ENCODE measurements around the gene PSORS1C2. TPM values are rescaled to one million over a fixed set of nuclear protein-coding genes. Genes with fewer than 3 reads are reported as not detected.

Gene PSORS1C2
- total RNA-seq, 4 donors from 2014 or later = not detected

GRCh38 chr6:31140643-31141042 is 1.8 kb upstream of the PSORS1C2 start:
- no peak overlapping the region for H3K27ac ChIP-seq (replicated peaks in 1 of 4)
- no peaks in the 10 kb centered on the region for H3K9me3 ChIP-seq
- peaks cover 13 to 33% (median 32%) of the 10 kb centered on the region in 4 donors for H3K4me1 ChIP-seq
- H3K27me3 ChIP-seq = peaks cover 0 to 7% (median 0%) of the 10 kb centered on the region in 4 donors
- no peak for TF ChIP-seq EP300 (IDR thresholded peaks at IDR 0.05)
- no peak for TF ChIP-seq POLR2A (IDR thresholded peaks at IDR 0.05; ENCODE audit: low read depth)
- no peak for TF ChIP-seq POLR2AphosphoS5 (IDR thresholded peaks at IDR 0.05)
- TF ChIP-seq CTCF (IDR thresholded peaks at IDR 0.05) = no peak
- no peak overlapping the region for H3K4me3 ChIP-seq
- 94% methylated on average over 8 of the region's 15 CpGs for WGBS
- intact Hi-C loops (cut with DNase I) = no loop called here
- H3K36me3 ChIP-seq = peaks cover 0 to 30% (median 19%) of the 10 kb centered on the region in 4 donors
- DNase-seq (ENCODE audit: extremely low spot score) = no peak

- 41% methylated on average over 4 of the region's 4 CpGs for WGBS
- peaks cover 0 to 7% (median 0%) of the 10 kb centered on the region in 4 donors for H3K27me3 ChIP-seq
Observed at GRCh38 chr6:31139599-31139998, 733 bp upstream of the PSORS1C2 start.

GRCh38 chr6:31135710-31136109 is 3.2 kb downstream of the PSORS1C2 start:
- Histone ChIP-seq H3K9me3 (no peaks in the 10 kb centered on the region), H3K36me3 (no peaks in the 10 kb centered on the region), H3K27ac (replicated peaks in 1 of 4) (no peak overlapping the region), H3K27me3 (peaks cover 0 to 7% (median 0%) of the 10 kb centered on the region in 4 donors), H3K4me3 (no peak overlapping the region), H3K4me1 (peaks cover 7 to 21% (median 16%) of the 10 kb centered on the region in 4 donors)
- WGBS = 82% methylated on average over 10 of the region's 10 CpGs
- intact Hi-C loops (cut with DNase I) = loop anchor here (2.0 kb wide), 1 partner anchor 57 kb away; no protein-coding TSS in a partner anchor
- TF ChIP-seq POLR2A (IDR thresholded peaks at IDR 0.05; ENCODE audit: low read depth) = no peak
- TF ChIP-seq POLR2AphosphoS5 (IDR thresholded peaks at IDR 0.05) = no peak
- TF ChIP-seq EP300 (IDR thresholded peaks at IDR 0.05) = no peak
- no peak for DNase-seq (ENCODE audit: extremely low spot score)

More at GRCh38 chr6:31139599-31139998, 733 bp upstream of the PSORS1C2 start:
- no peak overlapping the region for H3K27ac ChIP-seq (replicated peaks in 1 of 4)
- DNase-seq (ENCODE audit: extremely low spot score) = no peak
- no peak for TF ChIP-seq POLR2AphosphoS5 (IDR thresholded peaks at IDR 0.05)
- TF ChIP-seq CTCF (IDR thresholded peaks at IDR 0.05) = no peak
- no peak for TF ChIP-seq EP300 (IDR thresholded peaks at IDR 0.05)
- no peak for TF ChIP-seq POLR2A (IDR thresholded peaks at IDR 0.05; ENCODE audit: low read depth)
- peaks cover 0 to 21% (median 9%) of the 10 kb centered on the region in 4 donors for H3K36me3 ChIP-seq
- intact Hi-C loops (cut with DNase I) = loop anchor here (2.0 kb wide), 1 partner anchor 227 kb away; no protein-coding TSS in a partner anchor
- no peak overlapping the region for H3K4me3 ChIP-seq
- H3K4me1 ChIP-seq = peaks cover 13 to 33% (median 32%) of the 10 kb centered on the region in 4 donors
- H3K9me3 ChIP-seq = no peaks in the 10 kb centered on the region

GRCh38 chr6:31132806-31133205 is 6.1 kb downstream of the PSORS1C2 start:
- Histone ChIP-seq H3K27ac (replicated peaks in 1 of 4) (no peak overlapping the region), H3K9me3 (no peaks in the 10 kb centered on the region), H3K4me1 (peaks cover 4 to 8% (median 8%) of the 10 kb centered on the region in 4 donors), H3K36me3 (no peaks in the 10 kb centered on the region), H3K27me3 (no peaks in the 10 kb centered on the region), H3K4me3 (no peak overlapping the region)
- WGBS = 64% methylated on average over 6 of the region's 6 CpGs
- no peak for DNase-seq (ENCODE audit: extremely low spot score)
- TF ChIP-seq CTCF (IDR thresholded peaks at IDR 0.05) (no peak), POLR2AphosphoS5 (IDR thresholded peaks at IDR 0.05) (no peak), POLR2A (IDR thresholded peaks at IDR 0.05; ENCODE audit: low read depth) (no peak), EP300 (IDR thresholded peaks at IDR 0.05) (no peak)
- intact Hi-C loops (cut with DNase I) = no loop called here

- no peak overlapping the region for H3K27ac ChIP-seq (replicated peaks in 1 of 4)
- 89% methylated on average over 3 of the region's 3 CpGs for WGBS
- DNase-seq (ENCODE audit: extremely low spot score) = no peak
- TF ChIP-seq EP300 (IDR thresholded peaks at IDR 0.05) (no peak), POLR2AphosphoS5 (IDR thresholded peaks at IDR 0.05) (no peak), CTCF (IDR thresholded peaks at IDR 0.05) (no peak), POLR2A (IDR thresholded peaks at IDR 0.05; ENCODE audit: low read depth) (no peak)
- H3K9me3 ChIP-seq = no peaks in the 10 kb centered on the region
- no peaks in the 10 kb centered on the region for H3K36me3 ChIP-seq
- H3K27me3 ChIP-seq = no peaks in the 10 kb centered on the region
- intact Hi-C loops (cut with DNase I) = no loop called here
- no peak overlapping the region for H3K4me3 ChIP-seq
- peaks cover 0 to 2% (median under 1%) of the 10 kb centered on the region in 4 donors for H3K4me1 ChIP-seq
Observed at GRCh38 chr6:31131595-31131994, 7.3 kb downstream of the PSORS1C2 start.

Data from esophagus muscularis mucosa (tissue), 4 donors.